ENCODE data around the gene FLYWCH2. TPM values are rescaled to one million over a fixed set of nuclear protein-coding genes. Genes with fewer than 3 reads are reported as not detected.

Gene FLYWCH2
- total and polyA plus RNA-seq, 9 of the 15 experiments (the other 6 are each of a cell fraction or from before 2014, with no cell fraction given): 0.70 to 55.5 (median 7.6) TPM

GRCh38 chr16:2867987-2868789, 14.8 kb upstream of the FLYWCH2 start (continued):
- TF ChIP-seq ZBTB40 (IDR thresholded peaks at IDR 0.05) (peak; percentile 95), ZBTB40 (CRISPR knock-in tag; IDR thresholded peaks at IDR 0.05) (no peak), HLTF (IDR thresholded peaks at IDR 0.05) (no peak)
